ENCODE measurements around the gene ATF1.
"Not testable (repeated sequence)": the region's sequence is repeated elsewhere in the genome, so short reads cannot be mapped to it uniquely, and the experiment has no call there.

ATF1 gene

GRCh38 chr12:50855218-50855617, 91.3 kb downstream of the ATF1 start:
- not testable (repeated sequence) for DNase-seq

- not testable (repeated sequence) for DNase-seq
Measured at GRCh38 chr12:50855679-50856078, 91.8 kb downstream of the ATF1 start.

- no peak for DNase-seq
Measured at GRCh38 chr12:50859621-50860310, 95.9 kb downstream of the ATF1 start.

GRCh38 chr12:50862316-50862715, 98.4 kb downstream of the ATF1 start:
- DNase-seq, result no peak

GRCh38 chr12:50865266-50865665, 101.4 kb downstream of the ATF1 start:
- no peak for DNase-seq

GRCh38 chr12:50868881-50869280, 105.0 kb downstream of the ATF1 start:
- not testable (repeated sequence) for DNase-seq

All from anterior cingulate cortex (tissue), 58 donors.